Endodermal cell (in vitro differentiated cells): ENCODE data around the gene RREB1. TPM values are rescaled to one million over a fixed set of nuclear protein-coding genes. Genes with fewer than 3 reads are reported as not detected.

Source experiments
- DNase-seq: peaks from one replicate; pipeline ENCODE4 v3.0.0-alpha.2; 2017
- H3K27ac ChIP-seq: 2 replicates; pipeline ENCODE4 v1.5.1; 2013; ENCODE audit warnings: mild to moderate bottlenecking, low read depth, low read length, moderate library complexity
- H3K27me3 ChIP-seq: 2 replicates; pipeline ENCODE4 v1.6.1; 2013; ENCODE audit warnings: mild to moderate bottlenecking, low read length, moderate library complexity; ENCODE audit not compliant: insufficient read depth, control insufficient read depth, poor library complexity, severe bottlenecking
- H3K36me3 ChIP-seq: 2 replicates; pipeline ENCODE4 v1.7.0; 2013; ENCODE audit warnings: mild to moderate bottlenecking, low read length, moderate library complexity; ENCODE audit not compliant: control insufficient read depth, insufficient read depth
- H3K4me1 ChIP-seq: one replicate; pipeline ENCODE4 v1.7.0; 2013; ENCODE audit warnings: low read length; ENCODE audit not compliant: control insufficient read depth, insufficient read depth
- H3K4me3 ChIP-seq: 2 replicates; pipeline ENCODE4 v1.5.1; 2013; ENCODE audit warnings: mild to moderate bottlenecking, low read length, moderate library complexity
- H3K9ac ChIP-seq: 2 replicates; pipeline ENCODE4 v1.6.1; 2013; ENCODE audit warnings: mild to moderate bottlenecking, low read length, moderate library complexity; ENCODE audit not compliant: poor library complexity, severe bottlenecking; ENCODE audit errors: extremely low read depth
- H3K9me3 ChIP-seq: 2 replicates; pipeline ENCODE4 v1.6.1; 2013; ENCODE audit warnings: mild to moderate bottlenecking, low read length, moderate library complexity; ENCODE audit not compliant: control insufficient read depth
- H3K27ac Mint-ChIP-seq: 2 replicates; pipeline ENCODE4 v1.8.0; 2020; ENCODE audit warnings: mixed read lengths
- H3K27me3 Mint-ChIP-seq: 2 replicates; pipeline ENCODE4 v1.8.0; 2021; ENCODE audit warnings: mild to moderate bottlenecking, mixed read lengths; ENCODE audit not compliant: insufficient read depth
- H3K36me3 Mint-ChIP-seq: 2 replicates; pipeline ENCODE4 v1.8.0; 2020; ENCODE audit warnings: low read depth, mixed read lengths
- H3K4me1 Mint-ChIP-seq: 2 replicates; pipeline ENCODE4 v1.8.0; 2020; ENCODE audit warnings: mixed read lengths
- H3K4me3 Mint-ChIP-seq: 2 replicates; pipeline ENCODE4 v1.8.0; 2020; ENCODE audit warnings: mild to moderate bottlenecking, moderate library complexity, mixed read lengths
- H3K9me3 Mint-ChIP-seq: 2 replicates; pipeline ENCODE4 v1.8.0; 2020; ENCODE audit warnings: mild to moderate bottlenecking, mixed read lengths
- WGBS, 2 experiments: methylation state at CpG; one replicate each; pipeline versions ENCODE4 v1.1.5 to v1.1.7; 2013; ENCODE audit warnings: missing lambda C conversion rate in 2 of 2, mixed read lengths in 1 of 2; ENCODE audit not compliant: insufficient coverage in 1 of 2, insufficient read length in 1 of 2; 5-methylcytosine and 5-hydroxymethylcytosine counted together
- long read RNA-seq, 4 experiments: library from polyadenylated mRNA in 2 of 4; library from RNA in 1 of 4; library from capped mRNA in 1 of 4; stranded (forward) in 3 of 4; unstranded in 1 of 4; transcript quantifications; one replicate each; pipeline ENCODE4 v2.0.0, GENCODE V29; 2020 to 2021; ENCODE audit warnings: inconsistent platforms in 1 of 4
- polyA plus RNA-seq, 2 experiments: library from polyadenylated mRNA; stranded (reverse); fragments of 50-300 nt; gene quantifications; one replicate each; pipeline ENCODE4 v1.2.3, GENCODE V29; 2013
- total RNA-seq, 2 donors: library from RNA; stranded (reverse); fragmentation: NEBNext Ultra II Directional in 1 of 2; extraction: Animal tissue kit (Norgen Biotek cat#: 25700) in 1 of 2; gene quantifications; 2 replicates in 1 of 2; 3 replicates in 1 of 2; pipeline ENCODE4 v1.2.1, GENCODE V29; 2021
- TF ChIP-seq, protein P1 (sequence below): fragments of 200-600 bp; sonication (generic); conservative IDR thresholded peaks from 2 replicates; pipeline ENCODE4 v1.5.0; 2021; ENCODE audit warnings: antibody characterized with exemption, mild to moderate bottlenecking

RREB1 gene, protein sequence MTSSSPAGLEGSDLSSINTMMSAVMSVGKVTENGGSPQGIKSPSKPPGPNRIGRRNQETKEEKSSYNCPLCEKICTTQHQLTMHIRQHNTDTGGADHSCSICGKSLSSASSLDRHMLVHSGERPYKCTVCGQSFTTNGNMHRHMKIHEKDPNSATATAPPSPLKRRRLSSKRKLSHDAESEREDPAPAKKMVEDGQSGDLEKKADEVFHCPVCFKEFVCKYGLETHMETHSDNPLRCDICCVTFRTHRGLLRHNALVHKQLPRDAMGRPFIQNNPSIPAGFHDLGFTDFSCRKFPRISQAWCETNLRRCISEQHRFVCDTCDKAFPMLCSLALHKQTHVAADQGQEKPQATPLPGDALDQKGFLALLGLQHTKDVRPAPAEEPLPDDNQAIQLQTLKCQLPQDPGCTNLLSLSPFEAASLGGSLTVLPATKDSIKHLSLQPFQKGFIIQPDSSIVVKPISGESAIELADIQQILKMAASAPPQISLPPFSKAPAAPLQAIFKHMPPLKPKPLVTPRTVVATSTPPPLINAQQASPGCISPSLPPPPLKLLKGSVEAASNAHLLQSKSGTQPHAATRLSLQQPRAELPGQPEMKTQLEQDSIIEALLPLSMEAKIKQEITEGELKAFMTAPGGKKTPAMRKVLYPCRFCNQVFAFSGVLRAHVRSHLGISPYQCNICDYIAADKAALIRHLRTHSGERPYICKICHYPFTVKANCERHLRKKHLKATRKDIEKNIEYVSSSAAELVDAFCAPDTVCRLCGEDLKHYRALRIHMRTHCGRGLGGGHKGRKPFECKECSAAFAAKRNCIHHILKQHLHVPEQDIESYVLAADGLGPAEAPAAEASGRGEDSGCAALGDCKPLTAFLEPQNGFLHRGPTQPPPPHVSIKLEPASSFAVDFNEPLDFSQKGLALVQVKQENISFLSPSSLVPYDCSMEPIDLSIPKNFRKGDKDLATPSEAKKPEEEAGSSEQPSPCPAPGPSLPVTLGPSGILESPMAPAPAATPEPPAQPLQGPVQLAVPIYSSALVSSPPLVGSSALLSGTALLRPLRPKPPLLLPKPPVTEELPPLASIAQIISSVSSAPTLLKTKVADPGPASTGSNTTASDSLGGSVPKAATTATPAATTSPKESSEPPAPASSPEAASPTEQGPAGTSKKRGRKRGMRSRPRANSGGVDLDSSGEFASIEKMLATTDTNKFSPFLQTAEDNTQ (N-terminal part only)
- 10 to 100 TPM; 51.2 to 64.3 TPM for total RNA-seq
- 13.7 TPM for polyA plus RNA-seq (2013, experiment 1 of 2)
- 15.6 TPM for polyA plus RNA-seq (2013, experiment 2 of 2)
- long read RNA-seq, experiment 1, partial matches to known transcripts, result 4 of 15 reads
- long read RNA-seq, experiment 1, other reads (novel, unspliced or antisense), result 11 of 15 reads
- long read RNA-seq, experiment 2, full-length matches to known transcripts, result 1 of 48 reads
- long read RNA-seq, experiment 2, partial matches to known transcripts, result 17 of 48 reads
- long read RNA-seq, experiment 2, other reads (novel, unspliced or antisense), result 30 of 48 reads
- long read RNA-seq, experiment 3, partial matches to known transcripts, result 7 of 13 reads
- long read RNA-seq, experiment 3, other reads (novel, unspliced or antisense), result 6 of 13 reads
- long read RNA-seq, experiment 4, result 0 reads

DNA sequence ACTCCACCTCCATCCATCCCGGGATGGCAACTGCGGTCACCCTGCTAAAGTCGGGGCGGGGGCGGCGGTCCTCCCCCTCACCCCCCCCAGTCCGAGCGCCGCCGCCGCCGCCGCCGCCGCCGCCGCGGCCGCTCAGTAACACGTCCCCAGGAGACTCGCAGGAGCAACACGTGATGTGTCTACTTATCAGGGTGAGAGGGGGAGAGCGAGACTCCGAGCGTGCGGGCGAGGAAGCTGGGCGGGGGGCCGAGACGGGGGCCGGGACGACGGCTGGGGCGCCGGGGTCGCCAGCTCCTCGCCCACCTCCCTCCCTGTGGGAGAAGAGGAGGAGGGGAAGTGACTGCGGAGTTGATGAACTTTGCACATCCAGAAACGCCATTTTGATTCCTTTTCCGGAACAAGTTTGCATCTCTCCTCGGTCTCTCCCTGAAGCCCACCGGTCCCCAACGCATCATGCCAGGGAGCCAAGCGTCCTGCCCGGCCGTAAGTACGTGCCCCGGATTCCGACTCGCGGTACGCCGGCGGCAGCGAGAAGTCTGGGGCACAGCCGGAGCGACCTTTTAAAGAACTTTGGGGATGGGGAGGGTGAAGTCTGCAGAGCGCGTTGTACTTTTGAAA, at the start of gene RREB1:
TSS of gene RREB1 (plus strand) at position 384 of the 618 bp plus-strand sequence. CDS start 73,951 bp downstream, outside the sequence.
- peak; percentile 83 for DNase-seq
- H3K27me3 Mint-ChIP-seq, result no peaks in the 10 kb centered on the region
- Histone ChIP-seq H3K27me3 (no peaks in the 10 kb centered on the region), H3K27ac (peak within 1 kb of the TSS; percentile 15), H3K9ac (peak within 1 kb of the TSS; percentile 72), H3K9me3 (no peaks in the 10 kb centered on the region), H3K4me1 (peaks cover 6% of the 10 kb centered on the region), H3K36me3 (no peaks in the 10 kb centered on the region), H3K4me3 (peak within 1 kb of the TSS; percentile 87)
- TF ChIP-seq, protein P1, sequence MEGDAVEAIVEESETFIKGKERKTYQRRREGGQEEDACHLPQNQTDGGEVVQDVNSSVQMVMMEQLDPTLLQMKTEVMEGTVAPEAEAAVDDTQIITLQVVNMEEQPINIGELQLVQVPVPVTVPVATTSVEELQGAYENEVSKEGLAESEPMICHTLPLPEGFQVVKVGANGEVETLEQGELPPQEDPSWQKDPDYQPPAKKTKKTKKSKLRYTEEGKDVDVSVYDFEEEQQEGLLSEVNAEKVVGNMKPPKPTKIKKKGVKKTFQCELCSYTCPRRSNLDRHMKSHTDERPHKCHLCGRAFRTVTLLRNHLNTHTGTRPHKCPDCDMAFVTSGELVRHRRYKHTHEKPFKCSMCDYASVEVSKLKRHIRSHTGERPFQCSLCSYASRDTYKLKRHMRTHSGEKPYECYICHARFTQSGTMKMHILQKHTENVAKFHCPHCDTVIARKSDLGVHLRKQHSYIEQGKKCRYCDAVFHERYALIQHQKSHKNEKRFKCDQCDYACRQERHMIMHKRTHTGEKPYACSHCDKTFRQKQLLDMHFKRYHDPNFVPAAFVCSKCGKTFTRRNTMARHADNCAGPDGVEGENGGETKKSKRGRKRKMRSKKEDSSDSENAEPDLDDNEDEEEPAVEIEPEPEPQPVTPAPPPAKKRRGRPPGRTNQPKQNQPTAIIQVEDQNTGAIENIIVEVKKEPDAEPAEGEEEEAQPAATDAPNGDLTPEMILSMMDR, result no peak
- peaks cover 36% of the 10 kb centered on the region for H3K4me1 Mint-ChIP-seq
- 0% methylated on average over 3 to 59 of the region's 59 CpGs for WGBS, 2 experiments
- peak within 1 kb of the TSS; percentile 83 for H3K4me3 Mint-ChIP-seq
- no peaks in the 10 kb centered on the region for H3K36me3 Mint-ChIP-seq
- peak within 1 kb of the TSS; percentile 91 for H3K27ac Mint-ChIP-seq
- no peaks in the 10 kb centered on the region for H3K9me3 Mint-ChIP-seq

DNA sequence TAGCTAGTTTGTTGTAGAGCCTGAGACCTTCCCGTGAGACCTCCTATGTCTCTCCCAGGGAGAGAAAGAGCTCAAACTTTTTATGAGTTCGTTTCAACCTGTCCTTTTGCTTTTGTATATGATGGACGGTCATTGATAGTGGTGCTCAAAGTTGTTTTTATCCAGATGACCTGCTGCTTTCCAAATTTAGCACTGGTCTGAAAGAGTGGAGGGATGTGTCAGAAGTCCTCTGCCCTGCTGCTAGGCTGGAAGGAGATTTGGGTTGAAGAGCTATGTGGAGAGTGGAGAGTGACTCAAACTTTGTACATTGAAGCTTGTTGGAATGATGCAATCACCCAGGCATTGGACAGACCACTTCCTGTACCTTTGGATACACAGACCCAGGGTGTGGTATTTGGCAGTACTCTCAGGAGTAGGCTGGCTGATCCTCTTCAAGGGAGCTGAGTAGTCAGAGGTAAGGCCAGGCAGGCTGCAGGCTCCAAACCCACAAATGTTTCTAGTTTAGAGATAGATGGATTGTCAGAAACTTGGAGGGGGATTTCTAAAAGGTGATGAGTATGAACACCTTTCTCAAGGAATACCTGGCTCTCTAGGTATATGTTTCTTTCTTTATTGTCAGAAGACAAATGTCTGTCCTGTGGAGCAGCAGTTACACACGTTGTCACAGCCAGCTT, 49.4 kb upstream of the RREB1 start:
- 89 to 100% methylated on average over 3 to 4 of the region's 4 CpGs for WGBS, 2 experiments
- H3K4me3 Mint-ChIP-seq, result no peak overlapping the region
- no peaks in the 10 kb centered on the region for H3K9me3 Mint-ChIP-seq
- H3K27ac Mint-ChIP-seq, result no peak overlapping the region
- H3K4me1 Mint-ChIP-seq, result peaks cover under 1% of the 10 kb centered on the region
- no peaks in the 10 kb centered on the region for H3K36me3 Mint-ChIP-seq
- H3K36me3 ChIP-seq, result no peaks in the 10 kb centered on the region
- no peaks in the 10 kb centered on the region for H3K27me3 ChIP-seq
- H3K27ac ChIP-seq, result no peak overlapping the region
- no peak overlapping the region for H3K9ac ChIP-seq
- TF ChIP-seq, protein P1, result no peak
- DNase-seq, result no peak
- H3K27me3 Mint-ChIP-seq, result peaks cover 2% of the 10 kb centered on the region
- peaks cover 2% of the 10 kb centered on the region for H3K4me1 ChIP-seq
- no peaks in the 10 kb centered on the region for H3K9me3 ChIP-seq
- H3K4me3 ChIP-seq, result no peak overlapping the region
